Measurements from ENCODE around the gene AHNAK2.
A peak's percentile ranks its signal among the peaks of the same experiment; 100 is the strongest.

The AHNAK2 gene

DNA sequence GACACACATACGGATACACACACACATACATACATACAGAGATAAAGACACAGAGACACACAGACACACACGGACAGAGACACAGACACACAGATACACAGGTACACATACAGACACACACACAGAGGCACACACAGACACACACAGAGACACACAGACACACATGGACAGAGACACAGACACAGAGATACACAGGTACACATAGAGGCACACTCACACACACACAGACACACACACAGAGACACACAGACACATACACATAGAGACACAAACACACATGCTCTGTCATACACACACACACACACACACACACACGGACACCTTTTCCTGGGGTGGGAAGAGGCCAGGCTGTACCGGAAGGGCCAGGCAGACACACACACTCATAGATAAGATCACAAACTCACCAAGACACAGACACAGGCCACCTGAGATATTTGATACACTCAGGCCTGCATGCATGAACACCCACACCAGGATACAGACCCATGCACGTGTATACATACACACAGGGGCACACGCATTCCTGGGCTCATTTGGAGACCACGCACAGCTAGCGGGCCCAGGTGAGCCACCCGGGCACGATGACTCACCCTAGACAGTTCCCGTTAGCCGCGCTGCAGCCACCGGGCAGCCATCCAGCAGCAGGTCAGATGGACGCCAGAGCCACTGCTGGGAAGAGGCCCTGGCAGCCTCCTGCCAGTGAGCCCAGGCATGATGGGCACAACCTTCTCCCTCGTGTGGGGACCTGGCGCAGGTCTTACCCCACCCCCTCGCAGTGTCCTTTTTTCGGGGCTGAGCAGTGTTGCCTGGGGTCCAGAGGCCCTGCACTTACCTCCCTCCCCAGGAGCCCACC is 1.8 kb upstream of the AHNAK2 start (continued):
- TF ChIP-seq, protein P1, sequence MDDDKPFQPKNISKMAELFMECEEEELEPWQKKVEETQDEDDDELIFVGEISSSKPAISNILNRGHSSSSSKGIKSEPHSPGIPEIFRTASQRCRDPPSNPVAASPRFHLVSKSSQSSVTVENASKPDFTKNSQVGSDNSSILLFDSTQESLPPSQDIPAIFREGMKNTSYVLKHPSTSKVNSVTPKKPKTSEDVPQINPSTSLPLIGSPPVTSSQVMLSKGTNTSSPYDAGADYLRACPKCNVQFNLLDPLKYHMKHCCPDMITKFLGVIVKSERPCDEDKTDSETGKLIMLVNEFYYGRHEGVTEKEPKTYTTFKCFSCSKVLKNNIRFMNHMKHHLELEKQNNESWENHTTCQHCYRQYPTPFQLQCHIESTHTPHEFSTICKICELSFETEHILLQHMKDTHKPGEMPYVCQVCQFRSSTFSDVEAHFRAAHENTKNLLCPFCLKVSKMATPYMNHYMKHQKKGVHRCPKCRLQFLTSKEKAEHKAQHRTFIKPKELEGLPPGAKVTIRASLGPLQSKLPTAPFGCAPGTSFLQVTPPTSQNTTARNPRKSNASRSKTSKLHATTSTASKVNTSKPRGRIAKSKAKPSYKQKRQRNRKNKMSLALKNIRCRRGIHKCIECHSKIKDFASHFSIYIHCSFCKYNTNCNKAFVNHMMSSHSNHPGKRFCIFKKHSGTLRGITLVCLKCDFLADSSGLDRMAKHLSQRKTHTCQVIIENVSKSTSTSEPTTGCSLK (tag by site-specific recombination; IDR thresholded peaks at IDR 0.05), result no peak; the same call in 1 of the 2 replicates
- TF ChIP-seq, protein P2, sequence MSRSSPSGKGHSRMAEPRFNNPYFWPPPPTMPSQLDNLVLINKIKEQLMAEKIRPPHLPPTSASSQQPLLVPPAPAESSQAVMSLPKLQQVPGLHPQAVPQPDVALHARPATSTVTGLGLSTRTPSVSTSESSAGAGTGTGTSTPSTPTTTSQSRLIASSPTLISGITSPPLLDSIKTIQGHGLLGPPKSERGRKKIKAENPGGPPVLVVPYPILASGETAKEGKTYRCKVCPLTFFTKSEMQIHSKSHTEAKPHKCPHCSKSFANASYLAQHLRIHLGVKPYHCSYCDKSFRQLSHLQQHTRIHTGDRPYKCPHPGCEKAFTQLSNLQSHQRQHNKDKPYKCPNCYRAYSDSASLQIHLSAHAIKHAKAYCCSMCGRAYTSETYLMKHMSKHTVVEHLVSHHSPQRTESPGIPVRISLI (tag by site-specific recombination; IDR thresholded peaks at IDR 0.05), result no peak
- TF ChIP-seq, protein P3, sequence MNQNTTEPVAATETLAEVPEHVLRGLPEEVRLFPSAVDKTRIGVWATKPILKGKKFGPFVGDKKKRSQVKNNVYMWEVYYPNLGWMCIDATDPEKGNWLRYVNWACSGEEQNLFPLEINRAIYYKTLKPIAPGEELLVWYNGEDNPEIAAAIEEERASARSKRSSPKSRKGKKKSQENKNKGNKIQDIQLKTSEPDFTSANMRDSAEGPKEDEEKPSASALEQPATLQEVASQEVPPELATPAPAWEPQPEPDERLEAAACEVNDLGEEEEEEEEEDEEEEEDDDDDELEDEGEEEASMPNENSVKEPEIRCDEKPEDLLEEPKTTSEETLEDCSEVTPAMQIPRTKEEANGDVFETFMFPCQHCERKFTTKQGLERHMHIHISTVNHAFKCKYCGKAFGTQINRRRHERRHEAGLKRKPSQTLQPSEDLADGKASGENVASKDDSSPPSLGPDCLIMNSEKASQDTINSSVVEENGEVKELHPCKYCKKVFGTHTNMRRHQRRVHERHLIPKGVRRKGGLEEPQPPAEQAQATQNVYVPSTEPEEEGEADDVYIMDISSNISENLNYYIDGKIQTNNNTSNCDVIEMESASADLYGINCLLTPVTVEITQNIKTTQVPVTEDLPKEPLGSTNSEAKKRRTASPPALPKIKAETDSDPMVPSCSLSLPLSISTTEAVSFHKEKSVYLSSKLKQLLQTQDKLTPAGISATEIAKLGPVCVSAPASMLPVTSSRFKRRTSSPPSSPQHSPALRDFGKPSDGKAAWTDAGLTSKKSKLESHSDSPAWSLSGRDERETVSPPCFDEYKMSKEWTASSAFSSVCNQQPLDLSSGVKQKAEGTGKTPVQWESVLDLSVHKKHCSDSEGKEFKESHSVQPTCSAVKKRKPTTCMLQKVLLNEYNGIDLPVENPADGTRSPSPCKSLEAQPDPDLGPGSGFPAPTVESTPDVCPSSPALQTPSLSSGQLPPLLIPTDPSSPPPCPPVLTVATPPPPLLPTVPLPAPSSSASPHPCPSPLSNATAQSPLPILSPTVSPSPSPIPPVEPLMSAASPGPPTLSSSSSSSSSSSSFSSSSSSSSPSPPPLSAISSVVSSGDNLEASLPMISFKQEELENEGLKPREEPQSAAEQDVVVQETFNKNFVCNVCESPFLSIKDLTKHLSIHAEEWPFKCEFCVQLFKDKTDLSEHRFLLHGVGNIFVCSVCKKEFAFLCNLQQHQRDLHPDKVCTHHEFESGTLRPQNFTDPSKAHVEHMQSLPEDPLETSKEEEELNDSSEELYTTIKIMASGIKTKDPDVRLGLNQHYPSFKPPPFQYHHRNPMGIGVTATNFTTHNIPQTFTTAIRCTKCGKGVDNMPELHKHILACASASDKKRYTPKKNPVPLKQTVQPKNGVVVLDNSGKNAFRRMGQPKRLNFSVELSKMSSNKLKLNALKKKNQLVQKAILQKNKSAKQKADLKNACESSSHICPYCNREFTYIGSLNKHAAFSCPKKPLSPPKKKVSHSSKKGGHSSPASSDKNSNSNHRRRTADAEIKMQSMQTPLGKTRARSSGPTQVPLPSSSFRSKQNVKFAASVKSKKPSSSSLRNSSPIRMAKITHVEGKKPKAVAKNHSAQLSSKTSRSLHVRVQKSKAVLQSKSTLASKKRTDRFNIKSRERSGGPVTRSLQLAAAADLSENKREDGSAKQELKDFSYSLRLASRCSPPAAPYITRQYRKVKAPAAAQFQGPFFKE (tag by site-specific recombination; IDR thresholded peaks at IDR 0.05; ENCODE audit: borderline replicate concordance), result no peak
- TF ChIP-seq, protein P4, sequence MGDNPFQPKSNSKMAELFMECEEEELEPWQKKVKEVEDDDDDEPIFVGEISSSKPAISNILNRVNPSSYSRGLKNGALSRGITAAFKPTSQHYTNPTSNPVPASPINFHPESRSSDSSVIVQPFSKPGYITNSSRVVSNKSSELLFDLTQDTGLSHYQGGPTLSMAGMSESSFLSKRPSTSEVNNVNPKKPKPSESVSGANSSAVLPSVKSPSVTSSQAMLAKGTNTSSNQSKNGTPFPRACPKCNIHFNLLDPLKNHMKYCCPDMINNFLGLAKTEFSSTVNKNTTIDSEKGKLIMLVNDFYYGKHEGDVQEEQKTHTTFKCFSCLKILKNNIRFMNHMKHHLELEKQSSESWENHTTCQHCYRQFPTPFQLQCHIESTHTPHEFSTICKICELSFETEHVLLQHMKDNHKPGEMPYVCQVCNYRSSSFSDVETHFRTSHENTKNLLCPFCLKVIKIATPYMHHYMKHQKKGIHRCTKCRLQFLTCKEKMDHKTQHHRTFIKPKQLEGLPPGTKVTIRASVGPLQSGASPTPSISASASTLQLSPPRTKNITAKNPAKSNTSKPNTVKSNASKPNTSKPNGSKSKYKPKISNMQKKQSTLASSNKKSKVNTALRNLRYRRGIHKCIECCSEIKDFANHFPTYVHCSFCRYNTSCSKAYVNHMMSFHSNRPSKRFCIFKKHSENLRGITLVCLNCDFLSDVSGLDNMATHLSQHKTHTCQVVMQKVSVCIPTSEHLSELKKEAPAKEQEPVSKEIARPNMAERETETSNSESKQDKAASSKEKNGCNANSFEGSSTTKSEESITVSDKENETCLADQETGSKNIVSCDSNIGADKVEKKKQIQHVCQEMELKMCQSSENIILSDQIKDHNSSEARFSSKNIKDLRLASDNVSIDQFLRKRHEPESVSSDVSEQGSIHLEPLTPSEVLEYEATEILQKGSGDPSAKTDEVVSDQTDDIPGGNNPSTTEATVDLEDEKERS (tag by site-specific recombination; IDR thresholded peaks at IDR 0.05), result no peak
- TF ChIP-seq ZFHX2 (tag by site-specific recombination; conservative IDR thresholded peaks at IDR 0.05) (peak; percentile 60), ZBTB1 (tag by site-specific recombination; IDR thresholded peaks at IDR 0.05) (peak; percentile 33; the same call in 1 of the 2 replicates), ZNF776 (tag by site-specific recombination; IDR thresholded peaks at IDR 0.05; ENCODE audit: borderline replicate concordance) (0 out of 2 replicates have a peak, but pooled peaks have one; percentile 49), GLI4 (tag by site-specific recombination; IDR thresholded peaks at IDR 0.05) (0 out of 2 replicates have a peak, but pooled peaks have one; percentile 36), SP2 (tag by site-specific recombination; IDR thresholded peaks at IDR 0.05) (no peak), ZBTB21 (tag by site-specific recombination; IDR thresholded peaks at IDR 0.05) (no peak), ZNF571 (tag by site-specific recombination; IDR thresholded peaks at IDR 0.05) (0 out of 2 replicates have a peak, but pooled peaks have one; percentile 58), MEIS1 (CRISPR knock-in tag; IDR thresholded peaks at IDR 0.05; ENCODE audit: borderline replicate concordance) (no peak), ZSCAN30 (tag by site-specific recombination; IDR thresholded peaks at IDR 0.05) (no peak), ZNF138 (tag by site-specific recombination; IDR thresholded peaks at IDR 0.05; ENCODE audit: borderline replicate concordance) (no peak), ZNF785 (tag by site-specific recombination; IDR thresholded peaks at IDR 0.05) (peak; percentile 46; the same call in 1 of the 2 replicates), ZNF621 (tag by site-specific recombination; IDR thresholded peaks at IDR 0.05) (no peak), ZBTB7A (tag by site-specific recombination; IDR thresholded peaks at IDR 0.05; ENCODE audit: low read depth) (peak; percentile 82), SCRT2 (tag by site-specific recombination; IDR thresholded peaks at IDR 0.05) (no peak)
- TF ChIP-seq, protein P5, sequence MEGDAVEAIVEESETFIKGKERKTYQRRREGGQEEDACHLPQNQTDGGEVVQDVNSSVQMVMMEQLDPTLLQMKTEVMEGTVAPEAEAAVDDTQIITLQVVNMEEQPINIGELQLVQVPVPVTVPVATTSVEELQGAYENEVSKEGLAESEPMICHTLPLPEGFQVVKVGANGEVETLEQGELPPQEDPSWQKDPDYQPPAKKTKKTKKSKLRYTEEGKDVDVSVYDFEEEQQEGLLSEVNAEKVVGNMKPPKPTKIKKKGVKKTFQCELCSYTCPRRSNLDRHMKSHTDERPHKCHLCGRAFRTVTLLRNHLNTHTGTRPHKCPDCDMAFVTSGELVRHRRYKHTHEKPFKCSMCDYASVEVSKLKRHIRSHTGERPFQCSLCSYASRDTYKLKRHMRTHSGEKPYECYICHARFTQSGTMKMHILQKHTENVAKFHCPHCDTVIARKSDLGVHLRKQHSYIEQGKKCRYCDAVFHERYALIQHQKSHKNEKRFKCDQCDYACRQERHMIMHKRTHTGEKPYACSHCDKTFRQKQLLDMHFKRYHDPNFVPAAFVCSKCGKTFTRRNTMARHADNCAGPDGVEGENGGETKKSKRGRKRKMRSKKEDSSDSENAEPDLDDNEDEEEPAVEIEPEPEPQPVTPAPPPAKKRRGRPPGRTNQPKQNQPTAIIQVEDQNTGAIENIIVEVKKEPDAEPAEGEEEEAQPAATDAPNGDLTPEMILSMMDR (tag by site-specific recombination; IDR thresholded peaks at IDR 0.05), result no peak
- TF ChIP-seq, protein P6, sequence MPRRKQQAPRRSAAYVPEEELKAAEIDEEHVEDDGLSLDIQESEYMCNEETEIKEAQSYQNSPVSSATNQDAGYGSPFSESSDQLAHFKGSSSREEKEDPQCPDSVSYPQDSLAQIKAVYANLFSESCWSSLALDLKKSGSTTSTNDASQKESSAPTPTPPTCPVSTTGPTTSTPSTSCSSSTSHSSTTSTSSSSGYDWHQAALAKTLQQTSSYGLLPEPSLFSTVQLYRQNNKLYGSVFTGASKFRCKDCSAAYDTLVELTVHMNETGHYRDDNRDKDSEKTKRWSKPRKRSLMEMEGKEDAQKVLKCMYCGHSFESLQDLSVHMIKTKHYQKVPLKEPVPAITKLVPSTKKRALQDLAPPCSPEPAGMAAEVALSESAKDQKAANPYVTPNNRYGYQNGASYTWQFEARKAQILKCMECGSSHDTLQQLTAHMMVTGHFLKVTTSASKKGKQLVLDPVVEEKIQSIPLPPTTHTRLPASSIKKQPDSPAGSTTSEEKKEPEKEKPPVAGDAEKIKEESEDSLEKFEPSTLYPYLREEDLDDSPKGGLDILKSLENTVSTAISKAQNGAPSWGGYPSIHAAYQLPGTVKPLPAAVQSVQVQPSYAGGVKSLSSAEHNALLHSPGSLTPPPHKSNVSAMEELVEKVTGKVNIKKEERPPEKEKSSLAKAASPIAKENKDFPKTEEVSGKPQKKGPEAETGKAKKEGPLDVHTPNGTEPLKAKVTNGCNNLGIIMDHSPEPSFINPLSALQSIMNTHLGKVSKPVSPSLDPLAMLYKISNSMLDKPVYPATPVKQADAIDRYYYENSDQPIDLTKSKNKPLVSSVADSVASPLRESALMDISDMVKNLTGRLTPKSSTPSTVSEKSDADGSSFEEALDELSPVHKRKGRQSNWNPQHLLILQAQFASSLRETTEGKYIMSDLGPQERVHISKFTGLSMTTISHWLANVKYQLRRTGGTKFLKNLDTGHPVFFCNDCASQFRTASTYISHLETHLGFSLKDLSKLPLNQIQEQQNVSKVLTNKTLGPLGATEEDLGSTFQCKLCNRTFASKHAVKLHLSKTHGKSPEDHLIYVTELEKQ (tag by site-specific recombination; IDR thresholded peaks at IDR 0.05; ENCODE audit: borderline replicate concordance), result no peak

Data from HEK293 (cell line).